ENCODE data around the gene WDFY4. TPM values are rescaled to one million over a fixed set of nuclear protein-coding genes. Genes with fewer than 3 reads are reported as not detected.

Gene WDFY4
- total RNA-seq, 1 experiment from 2014 or later = 0.22 TPM

DNA sequence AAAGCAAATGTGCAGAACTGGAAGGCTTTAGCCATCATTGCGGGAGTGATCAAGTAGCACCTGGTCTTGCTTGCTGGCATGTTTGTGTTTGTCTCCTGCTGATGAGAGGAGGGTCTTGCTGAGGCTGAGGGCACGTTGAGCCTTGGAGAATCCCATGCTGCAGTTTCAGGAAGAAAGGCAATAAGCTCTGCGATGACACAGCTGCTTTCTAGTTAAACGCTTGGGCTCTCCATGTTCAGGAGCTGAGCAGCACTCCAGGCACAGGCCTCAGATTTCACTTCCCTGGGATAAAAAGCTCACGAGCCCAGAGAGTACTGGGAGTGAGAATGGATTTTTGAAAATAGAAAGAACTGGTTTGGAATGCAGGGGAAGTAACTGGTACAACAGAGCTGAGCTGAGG is 154.2 kb downstream of the WDFY4 start:
- Histone ChIP-seq H3K36me3 (ENCODE audit: control insufficient read depth in 1 of 2, insufficient read depth in 2 of 2, low read length in 2 of 2) (no peaks in the 10 kb centered on the region), H3K9ac (ENCODE audit: low read length) (no peak overlapping the region), H4K20me1 (ENCODE audit: insufficient read depth) (no peaks in the 10 kb centered on the region), H2AFZ (ENCODE audit: low read depth, low read length, poor library complexity, severe bottlenecking) (no peak overlapping the region), H3K4me3 (replicated peaks in 1 of 2; ENCODE audit: low read depth in 1 of 2, low read length in 2 of 2) (no peak overlapping the region), H3K4me2 (ENCODE audit: low read length) (no peak overlapping the region), H3K9me2 (ENCODE audit: insufficient read depth) (no peaks in the 10 kb centered on the region), H3K79me2 (ENCODE audit: insufficient read depth, low read length) (no peaks in the 10 kb centered on the region), H3K4me1 (ENCODE audit: control insufficient read depth in 1 of 2, insufficient read depth in 2 of 2, low read length in 2 of 2) (no peaks in the 10 kb centered on the region), H3K27ac (ENCODE audit: low read depth, low read length) (no peak overlapping the region), H3K9me3 (ENCODE audit: control insufficient read depth in 1 of 2, insufficient read depth in 1 of 2, low read depth in 1 of 2, low read length in 2 of 2) (no peaks in the 10 kb centered on the region), H3K27me3 (ENCODE audit: insufficient read depth, low read length) (peaks cover 85% of the 10 kb centered on the region)
- ChIA-PET CTCF (interaction anchor here (0.7 kb wide), 1 partner anchor 183 kb away, joined by 3 read pairs; no protein-coding TSS in a partner anchor), POLR2A (no interaction called here), RAD21 (ENCODE audit: low non-redundant PET in 1 of 2, low total read pairs in 2 of 2, uncharacterized antibody in 2 of 2, unreplicated experiment in 2 of 2) (no interaction called here)
- no peak for ATAC-seq
- no peak for TF ChIP-seq POLR2AphosphoS5 (IDR thresholded peaks at IDR 0.05; ENCODE audit: low read depth, low read length)
- no peak for TF ChIP-seq EZH2phosphoT487 (IDR thresholded peaks at IDR 0.05; ENCODE audit: borderline replicate concordance)
- no peak for TF ChIP-seq SRF (IDR thresholded peaks at IDR 0.05; ENCODE audit: low read depth)
- TF ChIP-seq FOSL1 (IDR thresholded peaks at IDR 0.05; ENCODE audit: low read depth) = no peak
- TF ChIP-seq TCF7L2 (IDR thresholded peaks at IDR 0.05; ENCODE audit: borderline replicate concordance, extremely low read depth, insufficient read depth, insufficient read length) = no peak
- no peak for TF ChIP-seq POLR2A (IDR thresholded peaks at IDR 0.05; ENCODE audit: borderline replicate concordance, extremely low read depth, insufficient read depth, insufficient read length)
- TF ChIP-seq ELF1 (IDR thresholded peaks at IDR 0.05; ENCODE audit: borderline replicate concordance, low read depth) = no peak
- TF ChIP-seq CEBPB (IDR thresholded peaks at IDR 0.05; ENCODE audit: low read depth) = no peak
- TF ChIP-seq SP1 (IDR thresholded peaks at IDR 0.05; ENCODE audit: low read depth) = no peak
- no peak for TF ChIP-seq ATF3 (IDR thresholded peaks at IDR 0.05)
- no peak for TF ChIP-seq EZH2 (IDR thresholded peaks at IDR 0.05)
- no TSS peak for BruUV-seq (replicated peaks)
- intact Hi-C loops (cut with micrococcal nuclease) = no loop called here
- no peak for DNase-seq (ENCODE audit: low read depth, low spot score)
